ENCODE results near the gene MDFI. TPM values are rescaled to one million over a fixed set of nuclear protein-coding genes. Genes with fewer than 3 reads are reported as not detected.

The MDFI gene
- total RNA-seq, 1 donor from 2014 or later, result 75.9 TPM

DNA sequence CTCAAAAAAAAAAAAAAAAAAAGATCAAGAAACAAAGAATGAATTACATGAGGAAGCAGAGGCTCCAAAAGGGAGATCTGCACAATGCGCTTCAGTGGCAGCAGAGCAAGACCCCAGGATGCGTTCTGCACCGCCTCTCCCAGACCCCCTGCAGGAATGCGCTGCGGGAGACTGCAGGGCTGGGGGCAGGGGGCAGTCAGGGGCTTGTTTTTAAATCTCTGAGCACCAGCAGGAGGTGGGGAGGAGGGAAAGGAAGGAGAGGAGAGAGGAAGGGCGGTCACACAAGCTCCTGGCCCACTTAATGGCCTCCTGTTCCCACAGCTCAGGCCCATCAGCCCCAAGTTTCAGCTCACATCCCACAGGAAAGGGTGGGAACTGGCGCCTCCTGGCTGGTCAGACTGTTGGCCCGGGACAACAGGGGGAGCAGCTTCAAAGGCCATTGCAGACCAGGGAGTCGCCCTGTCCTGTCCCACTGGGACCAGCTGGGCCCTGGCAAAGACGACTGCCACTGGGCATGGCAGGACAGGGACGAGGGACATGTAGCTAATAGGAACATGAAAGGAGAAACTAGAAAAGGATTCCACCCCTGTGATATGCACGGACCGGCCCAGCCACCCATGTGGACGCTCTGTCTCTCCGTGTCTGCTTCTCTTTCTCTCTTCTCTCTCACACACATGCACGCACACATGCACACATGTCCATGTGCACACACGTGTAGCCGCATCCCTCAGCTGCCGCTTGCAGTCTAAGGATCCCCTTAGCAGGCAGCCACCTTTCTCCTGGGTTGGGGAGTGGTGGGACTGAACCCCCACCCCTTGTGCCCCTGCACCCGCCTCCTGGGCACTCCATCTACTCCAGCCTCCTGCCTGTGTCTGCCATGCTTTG is 62.4 kb downstream of the MDFI start:
- Mint-ChIP-seq H3K4me1 (ENCODE audit: unreplicated experiment) (peaks cover 58% of the 10 kb centered on the region), H3K4me3 (ENCODE audit: unreplicated experiment) (peak overlapping the region; percentile 5), H3K9me3 (ENCODE audit: unreplicated experiment) (no peaks in the 10 kb centered on the region), H3K36me3 (ENCODE audit: unreplicated experiment) (no peaks in the 10 kb centered on the region), H3K27me3 (ENCODE audit: unreplicated experiment) (no peaks in the 10 kb centered on the region), H3K27ac (ENCODE audit: unreplicated experiment) (peak overlapping the region; percentile 79)
- TF ChIP-seq, protein P1, sequence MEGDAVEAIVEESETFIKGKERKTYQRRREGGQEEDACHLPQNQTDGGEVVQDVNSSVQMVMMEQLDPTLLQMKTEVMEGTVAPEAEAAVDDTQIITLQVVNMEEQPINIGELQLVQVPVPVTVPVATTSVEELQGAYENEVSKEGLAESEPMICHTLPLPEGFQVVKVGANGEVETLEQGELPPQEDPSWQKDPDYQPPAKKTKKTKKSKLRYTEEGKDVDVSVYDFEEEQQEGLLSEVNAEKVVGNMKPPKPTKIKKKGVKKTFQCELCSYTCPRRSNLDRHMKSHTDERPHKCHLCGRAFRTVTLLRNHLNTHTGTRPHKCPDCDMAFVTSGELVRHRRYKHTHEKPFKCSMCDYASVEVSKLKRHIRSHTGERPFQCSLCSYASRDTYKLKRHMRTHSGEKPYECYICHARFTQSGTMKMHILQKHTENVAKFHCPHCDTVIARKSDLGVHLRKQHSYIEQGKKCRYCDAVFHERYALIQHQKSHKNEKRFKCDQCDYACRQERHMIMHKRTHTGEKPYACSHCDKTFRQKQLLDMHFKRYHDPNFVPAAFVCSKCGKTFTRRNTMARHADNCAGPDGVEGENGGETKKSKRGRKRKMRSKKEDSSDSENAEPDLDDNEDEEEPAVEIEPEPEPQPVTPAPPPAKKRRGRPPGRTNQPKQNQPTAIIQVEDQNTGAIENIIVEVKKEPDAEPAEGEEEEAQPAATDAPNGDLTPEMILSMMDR (IDR thresholded peaks at IDR 0.05), result no peak
- DNase-seq (ENCODE audit: extremely low spot score, unreplicated experiment), result no peak

DNA sequence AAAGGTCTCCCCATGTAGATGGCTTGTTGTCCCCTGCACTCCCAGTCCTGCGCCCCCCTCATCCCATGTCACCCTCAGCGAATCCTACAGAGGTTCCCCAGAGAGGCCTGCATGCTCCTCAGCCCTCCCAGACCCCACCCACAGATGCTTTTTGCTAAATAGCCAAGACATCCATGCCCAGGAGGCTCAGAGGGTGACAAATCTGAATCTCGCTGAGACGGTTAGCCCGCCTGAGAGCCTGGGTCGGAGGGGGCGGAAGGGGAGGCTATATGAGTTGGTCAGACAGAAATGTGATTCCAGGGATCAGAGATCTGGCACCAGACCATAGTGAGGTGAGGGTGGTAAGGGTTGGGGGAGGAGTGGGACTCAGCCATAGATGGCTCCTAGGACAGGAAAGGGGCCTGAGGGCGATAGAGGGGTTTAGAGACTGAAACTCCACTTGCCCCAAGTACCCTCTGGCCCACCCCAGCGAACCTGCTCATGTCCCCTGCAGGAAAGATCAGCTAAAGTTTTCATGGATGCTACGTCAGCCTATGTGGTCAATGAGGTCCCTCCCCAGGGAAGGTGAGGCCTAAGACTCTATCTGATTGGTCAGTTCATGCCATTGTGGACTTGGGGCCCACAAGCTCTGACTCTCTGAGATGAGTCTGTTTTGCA is 63.9 kb downstream of the MDFI start:
- TF ChIP-seq, protein P1 (IDR thresholded peaks at IDR 0.05), result no peak
- Mint-ChIP-seq H3K4me1 (ENCODE audit: unreplicated experiment) (peaks cover 63% of the 10 kb centered on the region), H3K9me3 (ENCODE audit: unreplicated experiment) (no peaks in the 10 kb centered on the region), H3K27me3 (ENCODE audit: unreplicated experiment) (no peaks in the 10 kb centered on the region), H3K27ac (ENCODE audit: unreplicated experiment) (no peak overlapping the region), H3K4me3 (ENCODE audit: unreplicated experiment) (no peak overlapping the region), H3K36me3 (ENCODE audit: unreplicated experiment) (no peaks in the 10 kb centered on the region)
- DNase-seq (ENCODE audit: extremely low spot score, unreplicated experiment), result no peak

DNA sequence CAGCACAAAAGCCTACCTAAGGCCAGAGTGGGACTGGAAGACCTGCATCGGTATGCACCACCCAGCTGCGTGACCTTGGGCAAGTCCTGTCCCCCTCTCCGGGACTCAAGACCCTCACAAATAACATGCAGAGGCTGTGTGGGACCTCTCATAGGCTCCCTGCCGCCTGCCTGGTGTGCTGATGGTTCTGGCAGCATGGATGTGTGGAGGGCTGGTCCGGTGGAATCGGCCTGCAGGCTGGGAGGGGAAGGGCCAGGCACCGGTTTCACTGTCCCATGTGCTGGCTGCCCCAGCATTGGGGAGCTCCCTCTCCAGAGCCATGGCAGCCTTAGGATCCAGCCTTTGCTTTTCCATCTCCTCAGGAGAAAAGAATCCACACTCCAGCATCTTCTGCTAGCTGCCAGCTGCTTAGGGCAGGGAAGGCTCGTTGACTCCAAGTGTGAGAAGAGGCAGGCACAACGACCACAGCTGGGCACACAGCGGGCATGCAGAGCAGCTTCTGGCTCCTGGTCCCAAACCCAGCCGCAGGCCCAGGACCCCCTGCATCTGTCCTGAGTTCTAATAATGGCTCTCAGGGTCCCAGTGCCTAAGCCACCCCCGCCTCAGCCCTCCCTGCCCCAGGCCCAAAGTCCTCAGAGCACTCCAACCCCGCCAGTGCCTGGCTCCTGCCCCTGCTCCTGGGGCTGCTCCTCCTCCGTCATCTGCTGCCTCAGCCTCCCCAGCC is 64.7 kb downstream of the MDFI start:
- no peaks in the 10 kb centered on the region for H3K36me3 Mint-ChIP-seq (ENCODE audit: unreplicated experiment)
- peaks cover 58% of the 10 kb centered on the region for H3K4me1 Mint-ChIP-seq (ENCODE audit: unreplicated experiment)
- TF ChIP-seq, protein P1 (IDR thresholded peaks at IDR 0.05), result no peak
- no peaks in the 10 kb centered on the region for H3K27me3 Mint-ChIP-seq (ENCODE audit: unreplicated experiment)
- no peaks in the 10 kb centered on the region for H3K9me3 Mint-ChIP-seq (ENCODE audit: unreplicated experiment)
- DNase-seq (ENCODE audit: extremely low spot score, unreplicated experiment), result no peak
- H3K4me3 Mint-ChIP-seq (ENCODE audit: unreplicated experiment), result no peak overlapping the region
- H3K27ac Mint-ChIP-seq (ENCODE audit: unreplicated experiment), result no peak overlapping the region

Small RNA genes within 50 kb of the gene (microRNA-seq; reads per million reads assigned to microRNA genes)
- not detected for gene MIR4641 (ENCODE audit: unreplicated experiment)

Other genes with a start within 250 kb of the MDFI start
- gene FOXP4, start 92.1 kb upstream of the MDFI start, total RNA-seq, result 24.7 and 26.9 TPM in 2 replicates
- gene TFEB, start 97.1 kb downstream of the MDFI start, total RNA-seq, result 8.9 and 11.1 TPM in 2 replicates
- gene PGC, start 108.9 kb downstream of the MDFI start, total RNA-seq, result not detected in 2 replicates
- 3.4 and 3.9 TPM in 2 replicates for gene FRS3, start 141.4 kb downstream of the MDFI start, total RNA-seq
- 1.9 and 2.3 TPM in 2 replicates for gene PRICKLE4, start 142.3 kb downstream of the MDFI start, total RNA-seq
- 133 TPM in 2 replicates for gene TOMM6, start 149.2 kb downstream of the MDFI start, total RNA-seq

Measured in osteocyte (in vitro differentiated cells).